HG02642 (cell line): ENCODE results near the gene LGI2.
A peak's percentile ranks its signal among the peaks of the same experiment; 100 is the strongest.

Experiments
- ATAC-seq: cut with Tn5 transposase; IDR thresholded peaks from one replicate; pipeline ENCODE4 v1.9.1; 2021; ENCODE audit warnings: mild to moderate bottlenecking; ENCODE audit not compliant: unreplicated experiment, poor library complexity

LGI2 gene

GRCh38 chr4:25001509-25001908 lies 29.2 kb downstream of the LGI2 start:
- ATAC-seq, result no peak

GRCh38 chr4:25000639-25001038 lies 30.1 kb downstream of the LGI2 start:
- no peak for ATAC-seq

GRCh38 chr4:24999392-25000089 lies 31.2 kb downstream of the LGI2 start:
- ATAC-seq, result no peak

- no peak for ATAC-seq
Measured at GRCh38 chr4:24995346-24995919, 35.3 kb downstream of the LGI2 start.

GRCh38 chr4:24993551-24994080 lies 37.1 kb downstream of the LGI2 start:
- ATAC-seq, result no peak

- ATAC-seq, result no peak
Measured at GRCh38 chr4:24992968-24993367, 37.8 kb downstream of the LGI2 start.

- ATAC-seq, result no peak
Measured at GRCh38 chr4:24991015-24991414, 39.7 kb downstream of the LGI2 start.

- ATAC-seq, result no peak
Measured at GRCh38 chr4:24989327-24989726, 41.4 kb downstream of the LGI2 start.

- ATAC-seq, result no peak
Measured at GRCh38 chr4:24988776-24989175, 42.0 kb downstream of the LGI2 start.

GRCh38 chr4:24984602-24985532 lies 45.9 kb downstream of the LGI2 start:
- no peak for ATAC-seq

GRCh38 chr4:24980740-24981139 lies 50.0 kb downstream of the LGI2 start:
- no peak for ATAC-seq

GRCh38 chr4:24980064-24980690 lies 50.6 kb downstream of the LGI2 start:
- ATAC-seq, result peak; percentile 71

- ATAC-seq, result no peak
Measured at GRCh38 chr4:24979554-24979953, 51.2 kb downstream of the LGI2 start.

- ATAC-seq, result no peak
Measured at GRCh38 chr4:24978291-24979075, 52.3 kb downstream of the LGI2 start.

- ATAC-seq, result no peak
Measured at GRCh38 chr4:24975510-24975909, 55.2 kb downstream of the LGI2 start.

- ATAC-seq, result no peak
Measured at GRCh38 chr4:24973747-24974601, 56.8 kb downstream of the LGI2 start.

- no peak for ATAC-seq
Measured at GRCh38 chr4:24973404-24973746, 57.4 kb downstream of the LGI2 start.

- ATAC-seq, result no peak
Measured at GRCh38 chr4:24971192-24971591, 59.6 kb downstream of the LGI2 start.

- ATAC-seq, result no peak
Measured at GRCh38 chr4:24970635-24971034, 60.1 kb downstream of the LGI2 start.
